Muscle of leg (tissue), 11 donors: Measurements from ENCODE around the gene PC. TPM values are rescaled to one million over a fixed set of nuclear protein-coding genes. Genes with fewer than 3 reads are reported as not detected.

ENCODE experiments used
- DNase-seq: peaks from one replicate; pipeline ENCODE4 v3.0.0; 2013
- H3K27ac ChIP-seq: one replicate; pipeline ENCODE4 v1.5.1; 2013; ENCODE audit warnings: mild to moderate bottlenecking, low read length, control low read depth
- H3K27me3 ChIP-seq: one replicate; pipeline ENCODE4 v1.6.1; 2013; ENCODE audit warnings: low read length; ENCODE audit not compliant: control insufficient read depth, insufficient read depth
- H3K36me3 ChIP-seq: one replicate; pipeline ENCODE4 v1.6.1; 2013; ENCODE audit warnings: low read length; ENCODE audit not compliant: control insufficient read depth, insufficient read depth
- H3K4me1 ChIP-seq: one replicate; pipeline ENCODE4 v1.6.1; 2013; ENCODE audit warnings: low read length; ENCODE audit not compliant: control insufficient read depth, insufficient read depth
- H3K4me3 ChIP-seq: one replicate; pipeline ENCODE4 v1.5.1; 2013; ENCODE audit warnings: low read length, control low read depth
- H3K9me3 ChIP-seq: replicated peaks from 2 replicates; pipeline ENCODE4 v1.6.1; 2013; ENCODE audit warnings: low read depth, low read length; ENCODE audit not compliant: control insufficient read depth
- WGBS: methylation state at CpG from one replicate; pipeline ENCODE4 v1.1.5; 2013; ENCODE audit warnings: missing lambda C conversion rate; ENCODE audit not compliant: insufficient coverage; 5-methylcytosine and 5-hydroxymethylcytosine counted together
- polyA plus RNA-seq, 8 donors: library from polyadenylated mRNA; unstranded; fragments of 120-200 nt; gene quantifications; one replicate each; pipeline versions ENCODE4 v1.2.1 to v1.2.3, GENCODE V29; 2013; ENCODE audit warnings: inconsistent platforms in 1 of 8, low replicate concordance in 1 of 8; ENCODE audit not compliant: insufficient read length in 8 of 8, insufficient read depth in 1 of 8
- total RNA-seq: library from RNA; stranded (reverse); fragments of 120-200 nt; gene quantifications from one replicate; pipeline ENCODE4 v1.2.4, GENCODE V29; 2013

PC gene
- total and polyA plus RNA-seq, 9 donors: 10.0 to 30.9 (median 18.8) TPM

DNA sequence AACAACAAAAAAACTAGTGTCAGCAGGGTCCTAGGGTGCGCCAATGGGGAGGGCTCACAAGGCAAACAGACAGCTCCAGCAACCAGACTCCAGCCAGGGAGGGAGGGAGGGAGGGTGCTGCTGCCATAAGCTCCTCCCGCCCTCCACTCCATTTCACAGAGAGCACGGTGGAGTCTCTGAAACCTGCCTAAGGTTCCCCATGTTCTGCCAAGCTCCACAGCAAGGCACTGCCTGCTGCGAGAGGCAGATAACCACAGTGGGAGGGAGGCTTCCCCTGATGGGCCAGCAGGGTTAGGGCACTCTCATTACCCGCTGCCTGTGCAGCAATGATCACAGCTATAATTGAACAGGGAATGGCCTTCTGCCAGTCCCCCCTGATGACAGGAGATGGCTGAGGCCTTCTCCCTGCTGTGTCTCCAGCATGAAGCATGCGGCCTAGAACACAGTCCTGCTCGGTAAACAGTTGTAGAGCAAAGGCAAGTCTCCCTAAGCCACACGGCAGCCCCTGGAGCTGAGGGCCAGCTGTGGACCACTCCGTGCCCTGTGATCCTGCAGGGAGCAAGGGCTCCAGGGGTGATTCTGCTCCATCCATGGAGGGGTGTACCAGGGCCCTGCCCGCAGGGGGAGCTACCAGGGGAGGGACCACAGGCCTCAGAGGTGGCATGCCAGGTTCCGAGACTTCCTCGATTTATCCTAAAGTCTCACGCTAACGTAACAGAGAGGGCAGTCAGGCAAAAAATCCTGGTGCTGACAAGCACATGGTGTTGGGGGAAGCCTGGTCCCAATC lies 42.9 kb downstream of the PC start:
- Histone ChIP-seq H3K27me3 (no peaks in the 10 kb centered on the region), H3K4me3 (no peak overlapping the region), H3K4me1 (peaks cover 8% of the 10 kb centered on the region), H3K36me3 (no peaks in the 10 kb centered on the region), H3K27ac (no peak overlapping the region), H3K9me3 (no peaks in the 10 kb centered on the region)
- WGBS: 88% methylated on average over 11 of the region's 14 CpGs
- no peak for DNase-seq

DNA sequence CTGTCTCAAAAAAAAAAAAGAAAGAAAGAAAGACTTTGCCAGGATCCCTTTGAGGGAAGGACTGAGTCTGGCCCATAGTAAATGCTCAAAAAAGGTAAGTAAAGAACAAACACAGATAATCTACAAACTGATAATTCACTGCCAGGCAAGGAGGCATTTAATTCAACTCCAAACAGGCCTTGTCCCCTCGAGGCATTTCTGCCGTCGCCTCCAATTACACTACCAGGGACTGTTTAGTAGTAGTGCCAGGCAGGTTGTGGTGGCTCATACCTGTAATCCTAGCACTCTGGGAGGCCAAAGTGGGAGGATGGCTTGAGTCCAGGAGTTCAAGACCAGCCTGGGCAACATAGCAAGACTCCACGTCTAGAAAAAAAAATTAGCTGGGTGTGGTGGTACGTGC lies 43.7 kb downstream of the PC start:
- H3K27me3 ChIP-seq: no peaks in the 10 kb centered on the region
- H3K4me3 ChIP-seq: no peak overlapping the region
- no peaks in the 10 kb centered on the region for H3K9me3 ChIP-seq
- DNase-seq: no peak
- peaks cover 8% of the 10 kb centered on the region for H3K4me1 ChIP-seq
- 62% methylated on average over 2 of the region's 5 CpGs for WGBS
- H3K36me3 ChIP-seq: no peaks in the 10 kb centered on the region
- H3K27ac ChIP-seq: no peak overlapping the region

DNA sequence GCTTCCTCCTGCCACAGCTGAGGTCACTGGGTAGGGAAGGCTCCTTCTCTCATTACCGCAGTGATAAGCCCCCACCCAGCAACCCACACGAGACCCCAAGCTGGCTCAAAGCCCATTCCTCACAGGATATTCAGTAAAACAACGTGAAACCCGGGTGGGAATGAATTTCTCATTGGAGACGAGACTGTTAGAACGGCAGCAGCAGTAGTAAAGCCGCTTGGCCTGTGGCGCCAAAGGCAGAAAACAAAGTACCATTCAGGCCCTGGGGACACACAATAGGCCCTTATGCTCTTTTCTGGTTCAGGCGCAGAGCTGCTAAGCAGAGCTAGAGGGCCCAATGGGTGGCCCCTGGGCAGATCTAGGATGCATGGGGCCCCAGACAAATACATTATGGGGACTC lies 45.3 kb downstream of the PC start:
- 56% methylated on average over 7 of the region's 9 CpGs for WGBS
- peaks cover 8% of the 10 kb centered on the region for H3K4me1 ChIP-seq
- H3K9me3 ChIP-seq: no peaks in the 10 kb centered on the region
- H3K27ac ChIP-seq: no peak overlapping the region
- H3K27me3 ChIP-seq: no peaks in the 10 kb centered on the region
- H3K36me3 ChIP-seq: no peaks in the 10 kb centered on the region
- peak; percentile 18 for DNase-seq
- H3K4me3 ChIP-seq: no peak overlapping the region

DNA sequence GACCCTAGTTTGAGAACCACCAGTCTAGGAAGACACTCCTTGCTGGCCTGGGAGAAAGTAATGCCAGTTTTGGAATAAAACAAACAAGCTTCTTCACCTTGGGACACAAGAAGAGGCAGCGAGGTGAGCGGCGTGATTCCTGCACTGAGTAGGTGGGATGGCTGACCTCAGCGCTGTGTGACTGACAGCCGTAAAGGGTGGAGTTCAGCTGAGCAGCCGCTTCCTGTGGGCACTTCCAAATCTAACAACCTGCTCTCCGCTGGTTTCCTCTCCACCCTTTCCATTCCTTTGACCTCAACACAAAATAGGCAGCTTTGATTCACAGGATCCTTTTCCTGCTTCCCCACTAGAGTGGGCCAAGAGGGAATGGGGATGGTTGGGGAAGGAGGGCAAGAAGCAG lies 45.8 kb downstream of the PC start:
- DNase-seq: no peak
- Histone ChIP-seq H3K4me1 (peaks cover 8% of the 10 kb centered on the region), H3K9me3 (no peaks in the 10 kb centered on the region), H3K36me3 (no peaks in the 10 kb centered on the region), H3K27ac (no peak overlapping the region), H3K4me3 (no peak overlapping the region), H3K27me3 (no peaks in the 10 kb centered on the region)
- WGBS: 82% methylated on average over 3 of the region's 7 CpGs

DNA sequence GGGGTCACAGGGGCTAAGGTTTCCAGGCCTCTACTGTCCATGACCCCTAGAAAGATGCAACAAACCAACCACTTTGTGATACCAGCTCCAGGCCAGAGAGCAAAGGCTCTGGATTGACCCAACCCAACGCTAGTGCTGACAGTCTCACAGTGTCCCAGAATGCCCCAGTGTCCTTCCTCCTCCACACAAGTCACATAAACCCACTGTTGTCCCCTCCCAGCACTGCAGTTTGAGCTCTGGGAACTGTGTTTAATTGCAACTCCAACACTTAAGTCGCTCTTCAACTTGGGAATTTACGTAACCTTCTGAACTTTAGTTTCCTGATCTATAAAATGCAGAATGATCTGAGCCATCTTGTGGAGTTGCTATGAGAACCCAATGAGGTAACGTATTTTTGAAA lies 47.5 kb downstream of the PC start:
- Histone ChIP-seq H3K27me3 (no peaks in the 10 kb centered on the region), H3K36me3 (no peaks in the 10 kb centered on the region), H3K4me3 (no peak overlapping the region), H3K4me1 (peaks cover 12% of the 10 kb centered on the region), H3K27ac (no peak overlapping the region), H3K9me3 (no peaks in the 10 kb centered on the region)
- no peak for DNase-seq
- WGBS: 75% methylated on average over 2 of the region's 4 CpGs

DNA sequence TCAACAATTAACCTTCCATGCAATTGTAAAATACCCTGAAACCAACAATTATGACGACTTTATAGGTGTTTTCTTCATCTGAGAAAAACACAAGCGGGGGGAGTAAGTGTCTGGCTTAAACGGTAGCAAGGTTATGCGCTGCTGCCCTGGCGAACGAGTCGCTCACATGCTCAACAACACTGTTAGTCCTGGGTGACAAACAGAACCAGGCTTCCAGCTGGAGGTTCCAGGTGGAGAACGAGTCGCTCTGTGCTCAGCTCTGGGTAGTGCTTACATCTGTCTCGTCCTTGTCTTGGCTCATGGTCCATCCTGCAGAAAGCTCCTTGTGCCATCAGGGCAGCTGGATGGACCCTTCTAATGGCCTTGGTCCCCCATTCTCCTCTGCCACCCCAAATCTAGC lies 48.2 kb downstream of the PC start:
- Histone ChIP-seq H3K4me3 (no peak overlapping the region), H3K27me3 (no peaks in the 10 kb centered on the region), H3K4me1 (peaks cover 9% of the 10 kb centered on the region), H3K36me3 (no peaks in the 10 kb centered on the region), H3K27ac (no peak overlapping the region), H3K9me3 (no peaks in the 10 kb centered on the region)
- 85% methylated on average over 8 of the region's 10 CpGs for WGBS
- no peak for DNase-seq

DNA sequence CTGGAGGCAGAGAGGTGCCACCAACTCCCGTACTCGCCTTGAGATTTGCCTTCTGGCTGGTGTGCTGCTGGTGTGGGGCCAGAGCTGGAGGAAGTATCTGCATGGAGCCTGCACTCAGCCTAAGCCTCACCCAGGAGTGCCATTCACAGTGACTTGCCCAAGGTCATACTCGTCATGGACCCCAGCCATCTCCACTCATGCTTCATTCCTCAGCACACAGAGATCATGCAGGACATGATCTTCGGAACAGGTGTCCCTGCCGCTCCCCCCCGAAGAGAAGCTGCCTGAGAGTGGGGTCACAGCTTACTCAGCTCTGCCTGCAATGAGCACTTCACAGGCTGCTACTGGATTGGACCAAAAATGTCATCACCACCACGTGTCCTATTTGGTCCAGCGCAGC lies 49.0 kb downstream of the PC start:
- WGBS: 91% methylated on average over 8 of the region's 8 CpGs

DNA sequence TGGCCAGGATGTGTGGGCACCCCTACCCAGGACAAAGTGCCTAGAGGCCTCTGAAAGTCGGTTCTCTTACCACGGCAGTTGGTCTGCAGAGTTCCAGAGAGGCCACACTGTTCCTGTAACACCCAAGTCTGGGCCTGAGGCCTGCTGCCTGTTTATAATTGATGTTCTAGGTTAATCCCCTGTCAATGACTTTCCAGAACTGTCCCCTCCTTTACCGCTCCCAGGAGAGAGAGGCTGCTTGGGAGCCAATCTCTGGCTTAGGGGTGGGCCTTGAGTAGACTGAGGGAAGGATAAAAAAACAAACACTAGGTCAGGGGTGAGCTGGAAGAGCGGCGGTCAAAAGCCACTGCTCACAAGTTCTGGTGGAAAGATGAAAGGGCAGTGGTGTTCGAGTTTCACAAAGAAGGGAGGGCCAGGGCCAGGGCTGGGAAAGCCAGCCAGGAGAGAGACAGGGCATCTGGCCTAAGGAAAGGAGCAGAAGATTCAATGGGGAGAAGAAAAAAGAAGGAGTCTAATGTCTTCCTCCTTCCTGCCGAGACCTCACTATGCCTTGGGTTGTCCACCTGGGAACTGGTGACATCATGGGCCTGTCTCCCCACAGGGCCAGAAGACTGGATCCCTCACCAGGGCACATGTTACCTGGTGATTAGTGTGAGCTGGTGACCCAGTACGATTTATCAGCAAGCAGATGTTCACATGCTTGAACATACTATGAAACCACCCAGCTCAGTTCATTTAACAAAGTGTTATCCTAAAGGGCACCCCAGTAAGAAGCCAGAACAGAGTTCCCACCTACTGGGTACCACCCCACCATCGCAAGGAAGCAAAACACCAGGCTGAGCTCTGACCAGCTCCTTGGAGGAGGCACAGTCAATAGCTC lies 50.2 kb downstream of the PC start:
- H3K36me3 ChIP-seq: no peaks in the 10 kb centered on the region
- DNase-seq: no peak
- no peaks in the 10 kb centered on the region for H3K27me3 ChIP-seq
- H3K4me1 ChIP-seq: peaks cover 9% of the 10 kb centered on the region
- H3K27ac ChIP-seq: no peak overlapping the region
- H3K4me3 ChIP-seq: no peak overlapping the region
- H3K9me3 ChIP-seq: no peaks in the 10 kb centered on the region
- 65% methylated on average over 5 of the region's 9 CpGs for WGBS

More for the DNA sequence above, 49.0 kb downstream of the PC start:
- no peak for DNase-seq
- Histone ChIP-seq H3K9me3 (no peaks in the 10 kb centered on the region), H3K36me3 (no peaks in the 10 kb centered on the region), H3K4me3 (no peak overlapping the region), H3K27ac (no peak overlapping the region), H3K4me1 (peaks cover 9% of the 10 kb centered on the region), H3K27me3 (no peaks in the 10 kb centered on the region)

DNA sequence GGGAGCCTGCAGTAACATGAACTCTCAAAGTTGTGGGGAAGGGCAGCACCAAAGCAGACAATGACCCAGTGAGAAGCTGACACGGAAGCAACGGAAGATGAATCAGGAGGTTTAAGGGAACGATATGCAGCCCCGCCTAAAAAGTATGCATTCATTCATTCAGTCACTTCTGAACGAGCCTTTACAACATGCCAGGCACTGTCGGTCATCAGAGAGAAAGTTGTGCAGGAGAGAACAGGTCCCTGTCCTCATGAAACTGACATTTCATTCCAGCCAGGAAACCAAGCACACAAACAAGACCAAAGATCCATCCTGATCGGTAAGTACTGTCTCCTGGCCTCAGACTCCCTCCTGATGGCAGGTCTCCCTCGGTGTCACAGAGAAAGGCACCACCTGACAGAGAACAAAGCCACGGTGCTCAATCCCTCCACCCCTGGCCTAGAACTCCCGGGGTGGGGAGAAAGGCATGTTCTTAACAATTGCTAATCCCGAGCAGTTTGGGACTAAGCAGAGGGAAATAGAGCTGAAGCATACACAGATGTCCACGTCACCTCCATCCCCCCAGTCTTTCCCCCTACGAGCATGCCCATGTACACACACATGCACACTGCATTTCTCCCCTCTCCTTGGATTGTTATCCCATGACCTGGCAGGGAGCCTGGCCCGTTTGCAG lies 52.0 kb downstream of the PC start:
- no peak overlapping the region for H3K4me3 ChIP-seq
- 52% methylated on average over 6 of the region's 14 CpGs for WGBS
- no peaks in the 10 kb centered on the region for H3K27me3 ChIP-seq
- H3K36me3 ChIP-seq: no peaks in the 10 kb centered on the region
- peak; percentile 74 for DNase-seq
- peaks cover 9% of the 10 kb centered on the region for H3K4me1 ChIP-seq
- H3K9me3 ChIP-seq: no peaks in the 10 kb centered on the region
- H3K27ac ChIP-seq: no peak overlapping the region

- no peak overlapping the region for H3K4me3 ChIP-seq
- H3K4me1 ChIP-seq: peaks cover 9% of the 10 kb centered on the region
- no peak for DNase-seq
- no peaks in the 10 kb centered on the region for H3K27me3 ChIP-seq
- 93% methylated on average over 2 of the region's 4 CpGs for WGBS
- H3K36me3 ChIP-seq: no peaks in the 10 kb centered on the region
- H3K9me3 ChIP-seq: no peaks in the 10 kb centered on the region
- H3K27ac ChIP-seq: no peak overlapping the region
Observed at GRCh38 chr11:66905631-66906030, 52.6 kb downstream of the PC start.
